DOHH2 (cell line): ENCODE measurements around the gene MAP2K6.

Source experiments
- H3F3A ChIP-seq: fragments of 200-600 bp; sonication (generic), shearing (Covaris generic); 2 replicates; pipeline ENCODE4 v1.6.0; 2016; ENCODE audit warnings: antibody characterized with exemption, mild to moderate bottlenecking; ENCODE audit not compliant: control insufficient read depth, insufficient read depth
- H3K27ac ChIP-seq: fragments of 200-600 bp; sonication (generic); 2 replicates; pipeline ENCODE4 v1.5.1; 2014; ENCODE audit warnings: low read depth, mild to moderate bottlenecking, low read length, moderate library complexity
- H3K27me3 ChIP-seq: fragments of 200-600 bp; sonication (generic); 2 replicates; pipeline ENCODE4 v1.6.1; 2014; ENCODE audit warnings: mild to moderate bottlenecking, low read length, mixed read lengths; ENCODE audit not compliant: control insufficient read depth
- H3K36me3 ChIP-seq: fragments of 200-600 bp; sonication (generic); 2 replicates; pipeline ENCODE4 v1.6.1; 2014; ENCODE audit warnings: mild to moderate bottlenecking, low read length, moderate library complexity, mixed read lengths; ENCODE audit not compliant: control insufficient read depth
- H3K4me1 ChIP-seq: fragments of 200-600 bp; sonication (generic); 2 replicates; pipeline ENCODE4 v1.6.1; 2014; ENCODE audit warnings: mild to moderate bottlenecking, low read length, mixed read lengths; ENCODE audit not compliant: control insufficient read depth
- H3K4me2 ChIP-seq: fragments of 200-600 bp; sonication (generic); 2 replicates; pipeline ENCODE4 v1.6.0; 2014; ENCODE audit warnings: mild to moderate bottlenecking, low read length, moderate library complexity
- H3K4me3 ChIP-seq: fragments of 200-600 bp; sonication (generic); 2 replicates; pipeline ENCODE4 v1.5.1; 2014; ENCODE audit warnings: mild to moderate bottlenecking, low read length, mixed read lengths
- H3K79me2 ChIP-seq: fragments of 200-600 bp; sonication (generic); 2 replicates; pipeline ENCODE4 v1.6.1; 2014; ENCODE audit warnings: mild to moderate bottlenecking, low read length, mixed read lengths; ENCODE audit not compliant: control insufficient read depth
- H3K9me2 ChIP-seq: fragments of 200-600 bp; sonication (generic); replicated peaks from 2 replicates; pipeline ENCODE4 v1.6.1; 2014; ENCODE audit warnings: mild to moderate bottlenecking, low read length, mixed read lengths; ENCODE audit not compliant: control insufficient read depth
- H3K9me3 ChIP-seq: fragments of 200-600 bp; sonication (generic); 2 replicates; pipeline ENCODE4 v1.6.1; 2014; ENCODE audit warnings: antibody characterized with exemption, low read length, mixed read lengths; ENCODE audit not compliant: control insufficient read depth, insufficient read depth
- H4K20me1 ChIP-seq: fragments of 200-600 bp; sonication (generic); 2 replicates; pipeline ENCODE4 v1.6.0; 2014; ENCODE audit warnings: low read depth, mild to moderate bottlenecking, antibody characterized with exemption, low read length, moderate library complexity; ENCODE audit not compliant: control insufficient read depth, insufficient read depth
- CTCF ChIP-seq: fragments of 200-600 bp; sonication (generic); IDR thresholded peaks from one replicate; pipeline ENCODE4 v1.5.1; 2014; ENCODE audit warnings: antibody characterized with exemption, mild to moderate bottlenecking, low read depth, low read length; ENCODE audit not compliant: poor library complexity, severe bottlenecking
- EZH2phosphoT487 ChIP-seq: fragments of 200-600 bp; sonication (generic); IDR thresholded peaks from 2 replicates; pipeline ENCODE4 v1.6.1; 2017; ENCODE audit warnings: borderline replicate concordance, mild to moderate bottlenecking, antibody characterized with exemption, low read length, moderate library complexity, mixed read lengths

Gene MAP2K6

GRCh38 chr17:69506489-69506888, 92.0 kb downstream of the MAP2K6 start:
- no peak overlapping the region for H3K4me3 ChIP-seq
- TF ChIP-seq EZH2phosphoT487 (no peak), CTCF (peak; percentile 55)
- H3K4me2 ChIP-seq = no peak overlapping the region
- H3K4me1 ChIP-seq = peaks cover 31% of the 10 kb centered on the region
- no peaks in the 10 kb centered on the region for H3K9me2 ChIP-seq
- no peaks in the 10 kb centered on the region for H3K79me2 ChIP-seq
- no peaks in the 10 kb centered on the region for H3K9me3 ChIP-seq
- H3K27ac ChIP-seq = no peak overlapping the region
- H4K20me1 ChIP-seq = no peaks in the 10 kb centered on the region
- H3K27me3 ChIP-seq = peaks cover 12% of the 10 kb centered on the region
- no peaks in the 10 kb centered on the region for H3F3A ChIP-seq
- no peaks in the 10 kb centered on the region for H3K36me3 ChIP-seq

GRCh38 chr17:69508814-69509213, 94.3 kb downstream of the MAP2K6 start:
- no peaks in the 10 kb centered on the region for H3K9me2 ChIP-seq
- peaks cover 8% of the 10 kb centered on the region for H3K4me1 ChIP-seq
- H3K27ac ChIP-seq = no peak overlapping the region
- peaks cover 11% of the 10 kb centered on the region for H3K27me3 ChIP-seq
- no peaks in the 10 kb centered on the region for H4K20me1 ChIP-seq
- H3K4me3 ChIP-seq = no peak overlapping the region
- no peaks in the 10 kb centered on the region for H3F3A ChIP-seq
- no peaks in the 10 kb centered on the region for H3K36me3 ChIP-seq
- H3K9me3 ChIP-seq = no peaks in the 10 kb centered on the region
- H3K79me2 ChIP-seq = no peaks in the 10 kb centered on the region
- no peak overlapping the region for H3K4me2 ChIP-seq
- TF ChIP-seq CTCF (no peak), EZH2phosphoT487 (no peak)

GRCh38 chr17:69511250-69511649, 96.8 kb downstream of the MAP2K6 start:
- H3F3A ChIP-seq = no peaks in the 10 kb centered on the region
- peaks cover 8% of the 10 kb centered on the region for H3K4me1 ChIP-seq
- no peak overlapping the region for H3K4me2 ChIP-seq
- H3K36me3 ChIP-seq = no peaks in the 10 kb centered on the region
- no peaks in the 10 kb centered on the region for H3K9me2 ChIP-seq
- TF ChIP-seq EZH2phosphoT487 (no peak), CTCF (no peak)
- no peaks in the 10 kb centered on the region for H4K20me1 ChIP-seq
- H3K27ac ChIP-seq = no peak overlapping the region
- H3K4me3 ChIP-seq = no peak overlapping the region
- H3K79me2 ChIP-seq = no peaks in the 10 kb centered on the region
- no peaks in the 10 kb centered on the region for H3K9me3 ChIP-seq
- H3K27me3 ChIP-seq = peaks cover 18% of the 10 kb centered on the region

- Histone ChIP-seq H3K4me1 (peaks cover 24% of the 10 kb centered on the region), H3K4me2 (no peak overlapping the region), H4K20me1 (no peaks in the 10 kb centered on the region), H3K4me3 (no peak overlapping the region), H3K9me2 (no peaks in the 10 kb centered on the region), H3K79me2 (no peaks in the 10 kb centered on the region), H3K27ac (no peak overlapping the region), H3K36me3 (no peaks in the 10 kb centered on the region), H3F3A (peaks cover 5% of the 10 kb centered on the region; the same call in 1 of the 2 replicates), H3K9me3 (no peaks in the 10 kb centered on the region), H3K27me3 (peaks cover 18% of the 10 kb centered on the region)
- TF ChIP-seq EZH2phosphoT487 = no peak
- TF ChIP-seq CTCF = no peak
These were observed 98.4 kb downstream of the MAP2K6 start for GRCh38 chr17:69512946-69513345.
